K562 (cell line): ENCODE data around the gene IGLL1. TPM values are rescaled to one million over a fixed set of nuclear protein-coding genes. Genes with fewer than 3 reads are reported as not detected.

ENCODE experiments used
- BMI1 ChIP-seq: fragments of 150-350 bp; IDR thresholded peaks from 2 replicates; pipeline ENCODE4 v1.6.1; 2014; ENCODE audit warnings: low read length
- polyA plus RNA-seq, 8 experiments: library from polyadenylated mRNA; depleted of rRNA in 4 of 8; stranded (reverse) in 5 of 8; unstranded in 3 of 8; fragments of >200 nt; fragmentation: Nextera tagmentation in 2 of 8; fragmentation: Illumina TruSeq in 1 of 8; extraction: Ambion mirVana in 2 of 8; extraction: Trizol in 1 of 8; gene quantifications; 2 replicates each; pipeline versions ENCODE4 v1.2.1 to v1.2.3, GENCODE V29; 2011 to 2014; ENCODE audit warnings: inconsistent platforms in 1 of 8, missing spikeins in 1 of 8
- total RNA-seq, 7 experiments: library from RNA; depleted of rRNA in 6 of 7; stranded (reverse); fragments of >200 nt in 6 of 7; fragmentation: Illumina TruSeq in 2 of 7; extraction: Trizol in 2 of 7; gene quantifications; 2 replicates each; pipeline versions ENCODE4 v1.2.1 to v1.2.3, GENCODE V29; 2011 to 2021; ENCODE audit warnings: low replicate concordance in 1 of 7
- TF ChIP-seq, protein P1 (sequence below): fragments of 450-650 bp; IDR thresholded peaks from 2 replicates; pipeline ENCODE4 v1.6.1; 2016; ENCODE audit warnings: mild to moderate bottlenecking, moderate library complexity
- TF ChIP-seq, protein P2 (sequence below): fragments of 200-800 bp; sonication (Bioruptor generic); IDR thresholded peaks from 2 replicates; pipeline ENCODE4 v1.6.1; 2017; ENCODE audit warnings: missing genetic modification characterization, missing compliant biosample characterization
- TF ChIP-seq, protein P3 (sequence below), 2 experiments: fragments of 450-650 bp; formaldehyde crosslinking in 1 of 2; IDR thresholded peaks; 2 replicates each; pipeline versions ENCODE4 v1.4.0 to v1.6.1; 2014 to 2020; ENCODE audit warnings: mild to moderate bottlenecking in 2 of 2, borderline replicate concordance in 1 of 2, low read depth in 1 of 2

IGLL1 gene
- total and polyA plus RNA-seq, 9 of the 15 experiments (the other 6 are each of a cell fraction or from before 2014, with no cell fraction given), result 0.10 to 0.32 (median 0.20) TPM; not detected in 6

- TF ChIP-seq, protein P1, sequence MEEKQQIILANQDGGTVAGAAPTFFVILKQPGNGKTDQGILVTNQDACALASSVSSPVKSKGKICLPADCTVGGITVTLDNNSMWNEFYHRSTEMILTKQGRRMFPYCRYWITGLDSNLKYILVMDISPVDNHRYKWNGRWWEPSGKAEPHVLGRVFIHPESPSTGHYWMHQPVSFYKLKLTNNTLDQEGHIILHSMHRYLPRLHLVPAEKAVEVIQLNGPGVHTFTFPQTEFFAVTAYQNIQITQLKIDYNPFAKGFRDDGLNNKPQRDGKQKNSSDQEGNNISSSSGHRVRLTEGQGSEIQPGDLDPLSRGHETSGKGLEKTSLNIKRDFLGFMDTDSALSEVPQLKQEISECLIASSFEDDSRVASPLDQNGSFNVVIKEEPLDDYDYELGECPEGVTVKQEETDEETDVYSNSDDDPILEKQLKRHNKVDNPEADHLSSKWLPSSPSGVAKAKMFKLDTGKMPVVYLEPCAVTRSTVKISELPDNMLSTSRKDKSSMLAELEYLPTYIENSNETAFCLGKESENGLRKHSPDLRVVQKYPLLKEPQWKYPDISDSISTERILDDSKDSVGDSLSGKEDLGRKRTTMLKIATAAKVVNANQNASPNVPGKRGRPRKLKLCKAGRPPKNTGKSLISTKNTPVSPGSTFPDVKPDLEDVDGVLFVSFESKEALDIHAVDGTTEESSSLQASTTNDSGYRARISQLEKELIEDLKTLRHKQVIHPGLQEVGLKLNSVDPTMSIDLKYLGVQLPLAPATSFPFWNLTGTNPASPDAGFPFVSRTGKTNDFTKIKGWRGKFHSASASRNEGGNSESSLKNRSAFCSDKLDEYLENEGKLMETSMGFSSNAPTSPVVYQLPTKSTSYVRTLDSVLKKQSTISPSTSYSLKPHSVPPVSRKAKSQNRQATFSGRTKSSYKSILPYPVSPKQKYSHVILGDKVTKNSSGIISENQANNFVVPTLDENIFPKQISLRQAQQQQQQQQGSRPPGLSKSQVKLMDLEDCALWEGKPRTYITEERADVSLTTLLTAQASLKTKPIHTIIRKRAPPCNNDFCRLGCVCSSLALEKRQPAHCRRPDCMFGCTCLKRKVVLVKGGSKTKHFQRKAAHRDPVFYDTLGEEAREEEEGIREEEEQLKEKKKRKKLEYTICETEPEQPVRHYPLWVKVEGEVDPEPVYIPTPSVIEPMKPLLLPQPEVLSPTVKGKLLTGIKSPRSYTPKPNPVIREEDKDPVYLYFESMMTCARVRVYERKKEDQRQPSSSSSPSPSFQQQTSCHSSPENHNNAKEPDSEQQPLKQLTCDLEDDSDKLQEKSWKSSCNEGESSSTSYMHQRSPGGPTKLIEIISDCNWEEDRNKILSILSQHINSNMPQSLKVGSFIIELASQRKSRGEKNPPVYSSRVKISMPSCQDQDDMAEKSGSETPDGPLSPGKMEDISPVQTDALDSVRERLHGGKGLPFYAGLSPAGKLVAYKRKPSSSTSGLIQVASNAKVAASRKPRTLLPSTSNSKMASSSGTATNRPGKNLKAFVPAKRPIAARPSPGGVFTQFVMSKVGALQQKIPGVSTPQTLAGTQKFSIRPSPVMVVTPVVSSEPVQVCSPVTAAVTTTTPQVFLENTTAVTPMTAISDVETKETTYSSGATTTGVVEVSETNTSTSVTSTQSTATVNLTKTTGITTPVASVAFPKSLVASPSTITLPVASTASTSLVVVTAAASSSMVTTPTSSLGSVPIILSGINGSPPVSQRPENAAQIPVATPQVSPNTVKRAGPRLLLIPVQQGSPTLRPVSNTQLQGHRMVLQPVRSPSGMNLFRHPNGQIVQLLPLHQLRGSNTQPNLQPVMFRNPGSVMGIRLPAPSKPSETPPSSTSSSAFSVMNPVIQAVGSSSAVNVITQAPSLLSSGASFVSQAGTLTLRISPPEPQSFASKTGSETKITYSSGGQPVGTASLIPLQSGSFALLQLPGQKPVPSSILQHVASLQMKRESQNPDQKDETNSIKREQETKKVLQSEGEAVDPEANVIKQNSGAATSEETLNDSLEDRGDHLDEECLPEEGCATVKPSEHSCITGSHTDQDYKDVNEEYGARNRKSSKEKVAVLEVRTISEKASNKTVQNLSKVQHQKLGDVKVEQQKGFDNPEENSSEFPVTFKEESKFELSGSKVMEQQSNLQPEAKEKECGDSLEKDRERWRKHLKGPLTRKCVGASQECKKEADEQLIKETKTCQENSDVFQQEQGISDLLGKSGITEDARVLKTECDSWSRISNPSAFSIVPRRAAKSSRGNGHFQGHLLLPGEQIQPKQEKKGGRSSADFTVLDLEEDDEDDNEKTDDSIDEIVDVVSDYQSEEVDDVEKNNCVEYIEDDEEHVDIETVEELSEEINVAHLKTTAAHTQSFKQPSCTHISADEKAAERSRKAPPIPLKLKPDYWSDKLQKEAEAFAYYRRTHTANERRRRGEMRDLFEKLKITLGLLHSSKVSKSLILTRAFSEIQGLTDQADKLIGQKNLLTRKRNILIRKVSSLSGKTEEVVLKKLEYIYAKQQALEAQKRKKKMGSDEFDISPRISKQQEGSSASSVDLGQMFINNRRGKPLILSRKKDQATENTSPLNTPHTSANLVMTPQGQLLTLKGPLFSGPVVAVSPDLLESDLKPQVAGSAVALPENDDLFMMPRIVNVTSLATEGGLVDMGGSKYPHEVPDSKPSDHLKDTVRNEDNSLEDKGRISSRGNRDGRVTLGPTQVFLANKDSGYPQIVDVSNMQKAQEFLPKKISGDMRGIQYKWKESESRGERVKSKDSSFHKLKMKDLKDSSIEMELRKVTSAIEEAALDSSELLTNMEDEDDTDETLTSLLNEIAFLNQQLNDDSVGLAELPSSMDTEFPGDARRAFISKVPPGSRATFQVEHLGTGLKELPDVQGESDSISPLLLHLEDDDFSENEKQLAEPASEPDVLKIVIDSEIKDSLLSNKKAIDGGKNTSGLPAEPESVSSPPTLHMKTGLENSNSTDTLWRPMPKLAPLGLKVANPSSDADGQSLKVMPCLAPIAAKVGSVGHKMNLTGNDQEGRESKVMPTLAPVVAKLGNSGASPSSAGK, result no peak
- TF ChIP-seq, protein P2, sequence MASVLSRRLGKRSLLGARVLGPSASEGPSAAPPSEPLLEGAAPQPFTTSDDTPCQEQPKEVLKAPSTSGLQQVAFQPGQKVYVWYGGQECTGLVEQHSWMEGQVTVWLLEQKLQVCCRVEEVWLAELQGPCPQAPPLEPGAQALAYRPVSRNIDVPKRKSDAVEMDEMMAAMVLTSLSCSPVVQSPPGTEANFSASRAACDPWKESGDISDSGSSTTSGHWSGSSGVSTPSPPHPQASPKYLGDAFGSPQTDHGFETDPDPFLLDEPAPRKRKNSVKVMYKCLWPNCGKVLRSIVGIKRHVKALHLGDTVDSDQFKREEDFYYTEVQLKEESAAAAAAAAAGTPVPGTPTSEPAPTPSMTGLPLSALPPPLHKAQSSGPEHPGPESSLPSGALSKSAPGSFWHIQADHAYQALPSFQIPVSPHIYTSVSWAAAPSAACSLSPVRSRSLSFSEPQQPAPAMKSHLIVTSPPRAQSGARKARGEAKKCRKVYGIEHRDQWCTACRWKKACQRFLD (CRISPR knock-in tag), result 0 out of 2 replicates have a peak, but pooled peaks have one; percentile 42
- TF ChIP-seq BMI1, result no peak
- TF ChIP-seq, protein P3, sequence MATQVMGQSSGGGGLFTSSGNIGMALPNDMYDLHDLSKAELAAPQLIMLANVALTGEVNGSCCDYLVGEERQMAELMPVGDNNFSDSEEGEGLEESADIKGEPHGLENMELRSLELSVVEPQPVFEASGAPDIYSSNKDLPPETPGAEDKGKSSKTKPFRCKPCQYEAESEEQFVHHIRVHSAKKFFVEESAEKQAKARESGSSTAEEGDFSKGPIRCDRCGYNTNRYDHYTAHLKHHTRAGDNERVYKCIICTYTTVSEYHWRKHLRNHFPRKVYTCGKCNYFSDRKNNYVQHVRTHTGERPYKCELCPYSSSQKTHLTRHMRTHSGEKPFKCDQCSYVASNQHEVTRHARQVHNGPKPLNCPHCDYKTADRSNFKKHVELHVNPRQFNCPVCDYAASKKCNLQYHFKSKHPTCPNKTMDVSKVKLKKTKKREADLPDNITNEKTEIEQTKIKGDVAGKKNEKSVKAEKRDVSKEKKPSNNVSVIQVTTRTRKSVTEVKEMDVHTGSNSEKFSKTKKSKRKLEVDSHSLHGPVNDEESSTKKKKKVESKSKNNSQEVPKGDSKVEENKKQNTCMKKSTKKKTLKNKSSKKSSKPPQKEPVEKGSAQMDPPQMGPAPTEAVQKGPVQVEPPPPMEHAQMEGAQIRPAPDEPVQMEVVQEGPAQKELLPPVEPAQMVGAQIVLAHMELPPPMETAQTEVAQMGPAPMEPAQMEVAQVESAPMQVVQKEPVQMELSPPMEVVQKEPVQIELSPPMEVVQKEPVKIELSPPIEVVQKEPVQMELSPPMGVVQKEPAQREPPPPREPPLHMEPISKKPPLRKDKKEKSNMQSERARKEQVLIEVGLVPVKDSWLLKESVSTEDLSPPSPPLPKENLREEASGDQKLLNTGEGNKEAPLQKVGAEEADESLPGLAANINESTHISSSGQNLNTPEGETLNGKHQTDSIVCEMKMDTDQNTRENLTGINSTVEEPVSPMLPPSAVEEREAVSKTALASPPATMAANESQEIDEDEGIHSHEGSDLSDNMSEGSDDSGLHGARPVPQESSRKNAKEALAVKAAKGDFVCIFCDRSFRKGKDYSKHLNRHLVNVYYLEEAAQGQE (IDR thresholded peaks at IDR 0.05; ENCODE audit: borderline replicate concordance), result peak; percentile 98
- TF ChIP-seq, protein P3 (CRISPR knock-in tag; IDR thresholded peaks at IDR 0.05; ENCODE audit: low read depth), result peak; percentile 95
Observed at GRCh38 chr22:23608583-23608982, 28.5 kb upstream of the IGLL1 start (continued).
